Stimulated activated CD4-positive, alpha-beta T cell treated with anti-CD3 and anti-CD28 coated beads, Interleukin-15, amount 100 ng/mL, for 24 hours (primary cell): ENCODE measurements around the gene DLG2.

ENCODE experiments used
- DNase-seq: peaks from one replicate; pipeline ENCODE4 v3.0.0-alpha.2; 2020

DLG2 gene

DNA sequence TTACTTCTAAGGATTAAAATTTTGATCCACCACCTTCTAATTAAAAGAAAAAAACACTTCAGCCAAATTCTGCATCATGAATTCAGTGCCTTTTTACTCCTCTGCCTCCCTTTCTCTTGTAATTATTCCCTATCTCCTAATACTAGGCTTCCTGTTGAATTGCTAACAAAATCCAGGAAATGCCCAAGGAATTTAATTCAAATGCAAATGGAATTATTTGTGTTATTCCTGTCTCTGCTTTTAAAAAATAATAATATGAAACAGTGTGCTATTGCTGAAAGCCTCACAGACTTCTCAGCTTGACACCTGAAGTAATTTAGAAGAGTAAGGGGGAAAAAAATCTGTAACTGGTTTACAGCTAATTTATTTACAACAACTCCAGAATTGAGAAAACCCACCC, 85.5 kb downstream of the DLG2 start:
- DNase-seq, result no peak

DNA sequence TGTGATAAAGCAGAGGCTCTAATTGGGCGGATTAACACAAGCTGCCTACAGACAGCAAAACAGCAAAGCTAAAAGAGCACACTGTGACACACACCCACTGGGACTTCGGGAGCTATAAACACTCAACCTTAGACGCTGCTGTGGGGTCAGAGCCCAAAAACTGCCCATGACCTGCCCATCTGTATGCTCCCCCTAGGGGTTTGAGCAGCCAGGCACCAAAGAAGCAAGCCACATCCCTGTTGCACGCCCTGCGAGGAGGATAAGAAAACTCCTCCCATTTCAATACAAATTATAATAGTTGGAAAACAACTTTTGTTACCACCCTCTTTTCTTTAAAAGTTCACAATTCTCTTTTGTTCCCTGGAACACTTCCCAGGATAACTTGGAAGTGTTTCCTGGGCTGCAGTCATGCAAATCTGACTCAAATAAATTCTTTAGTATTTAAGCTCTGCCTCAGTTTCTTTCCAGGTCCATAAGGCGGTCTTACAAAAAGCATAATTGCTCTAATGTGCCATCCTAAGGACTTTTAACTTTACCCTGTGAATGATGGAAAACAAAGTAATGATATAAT, 86.4 kb downstream of the DLG2 start:
- no peak for DNase-seq

GRCh38 chr11:85540181-85540580, 87.0 kb downstream of the DLG2 start:
- DNase-seq, result no peak

GRCh38 chr11:85539740-85540139, 87.4 kb downstream of the DLG2 start:
- no peak for DNase-seq

DNA sequence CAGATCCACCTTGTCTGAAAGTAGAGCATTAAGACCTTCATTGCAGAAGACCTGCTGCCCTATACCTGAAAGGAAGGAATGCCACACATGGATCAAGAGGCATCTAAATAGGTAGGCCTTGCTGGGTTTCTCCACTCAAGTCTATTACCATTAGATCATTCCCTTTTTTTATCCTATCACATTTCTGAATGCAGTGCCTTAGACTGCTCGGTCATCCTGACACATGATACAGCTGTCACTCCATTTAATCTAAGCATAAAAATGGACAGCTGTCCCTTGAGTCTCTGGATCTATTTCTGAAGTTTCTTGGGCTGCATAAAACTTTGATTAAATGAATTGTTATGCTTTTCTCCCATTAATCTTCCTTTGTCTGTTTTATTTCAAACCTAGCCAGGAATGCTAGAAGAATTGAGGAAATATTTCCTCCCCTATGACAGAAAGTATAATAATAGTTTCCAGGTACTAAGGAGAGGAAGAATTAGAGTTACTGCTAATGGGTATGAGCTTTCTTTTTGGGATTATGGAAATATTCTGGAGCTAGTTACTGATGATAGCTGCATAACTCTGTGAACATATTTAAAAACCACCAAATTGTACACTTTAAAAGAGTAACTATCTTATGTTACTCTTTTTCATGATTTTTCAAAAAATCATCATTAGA, 88.0 kb downstream of the DLG2 start:
- no peak for DNase-seq

DNA sequence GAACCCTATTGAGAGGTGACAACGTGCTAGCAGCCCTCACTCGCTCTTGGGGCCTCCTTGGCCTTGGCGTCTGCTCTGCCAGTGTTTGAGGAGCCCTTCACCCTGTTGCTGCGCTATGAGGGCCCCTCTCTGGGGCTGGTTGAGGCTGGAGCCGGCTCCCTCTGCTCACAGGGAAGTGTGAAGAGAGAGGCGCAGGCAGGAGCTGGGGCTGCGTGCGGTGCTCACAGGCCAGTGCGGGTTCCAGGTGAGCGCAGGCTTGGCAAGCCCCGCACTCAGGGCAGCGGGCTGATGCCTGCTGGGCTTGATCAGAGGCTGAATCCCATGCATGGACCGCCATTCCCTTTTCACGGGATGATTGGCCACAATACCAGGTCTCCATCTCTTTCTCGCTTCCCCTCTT, 90.7 kb downstream of the DLG2 start:
- no peak for DNase-seq

DNA sequence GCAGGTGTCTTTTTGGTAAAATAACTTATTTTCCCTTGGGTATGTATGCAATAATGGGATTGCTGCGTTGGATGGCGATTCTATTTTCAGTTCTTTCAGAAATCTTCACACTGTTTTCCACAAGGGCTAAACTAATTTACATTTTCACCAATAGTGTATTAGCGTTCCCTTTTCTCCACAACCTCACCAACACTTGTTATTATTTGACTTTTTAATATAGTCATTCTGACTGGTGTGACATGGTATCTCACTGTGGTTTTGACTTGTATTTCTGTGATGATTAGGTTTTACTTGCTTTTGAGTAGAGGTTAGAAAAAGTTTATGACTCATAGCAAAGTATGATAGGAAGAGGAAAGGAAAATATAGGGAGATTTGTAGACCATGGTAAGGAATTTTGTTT, 92.3 kb downstream of the DLG2 start:
- DNase-seq, result no peak

GRCh38 chr11:85531191-85531897, 95.8 kb downstream of the DLG2 start:
- no peak for DNase-seq

- no peak for DNase-seq
Observed at GRCh38 chr11:85530634-85531033, 96.5 kb downstream of the DLG2 start.

DNA sequence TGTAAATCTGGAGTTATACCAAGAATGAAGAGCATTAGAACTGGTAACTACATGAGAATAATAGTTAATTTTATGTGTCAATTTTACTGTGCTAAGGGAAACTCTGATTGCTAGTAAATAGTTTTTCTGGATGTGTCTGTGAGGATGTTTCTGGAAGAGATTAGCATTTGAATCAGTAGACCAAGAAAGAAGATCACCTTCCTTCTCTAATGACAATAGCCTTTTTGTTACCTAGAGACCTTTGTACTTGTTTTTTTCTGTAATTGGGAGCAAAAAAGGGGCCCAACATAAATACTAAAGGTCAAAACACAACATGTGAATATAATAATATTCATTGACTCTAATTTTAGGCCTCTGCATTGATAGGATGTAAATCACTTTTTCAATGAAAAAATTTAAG, 100.6 kb downstream of the DLG2 start:
- DNase-seq, result no peak

GRCh38 chr11:85525686-85526085, 101.5 kb downstream of the DLG2 start:
- DNase-seq, result no peak

DNA sequence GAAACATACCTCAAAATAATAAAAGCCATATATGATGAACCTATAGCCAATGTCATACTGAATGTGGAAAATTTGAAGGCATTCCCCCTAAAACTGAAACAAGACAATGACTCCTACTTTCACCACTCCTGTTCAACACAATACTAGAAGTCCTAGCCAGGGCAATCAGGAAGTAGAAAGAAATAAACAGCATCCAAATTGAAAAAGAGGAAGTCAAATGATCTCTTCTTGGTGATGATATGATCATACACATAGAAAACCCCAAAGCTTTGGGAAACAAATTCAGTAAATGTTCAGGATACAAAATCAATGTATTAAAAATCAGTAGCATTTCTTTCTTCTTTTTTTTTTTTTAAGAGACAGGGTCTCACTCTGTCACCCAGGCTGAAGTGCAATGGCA, 109.9 kb downstream of the DLG2 start:
- DNase-seq, result no peak

- DNase-seq, result peak; percentile 5
Observed at GRCh38 chr11:85495918-85496317, 131.2 kb downstream of the DLG2 start.

- no peak for DNase-seq
Observed at GRCh38 chr11:85494396-85494795, 132.7 kb downstream of the DLG2 start.

GRCh38 chr11:85485902-85486301, 141.2 kb downstream of the DLG2 start:
- no peak for DNase-seq

- no peak for DNase-seq
Observed at GRCh38 chr11:85483861-85484260, 143.3 kb downstream of the DLG2 start.

GRCh38 chr11:85481862-85482261, 145.3 kb downstream of the DLG2 start:
- DNase-seq, result no peak

DNA sequence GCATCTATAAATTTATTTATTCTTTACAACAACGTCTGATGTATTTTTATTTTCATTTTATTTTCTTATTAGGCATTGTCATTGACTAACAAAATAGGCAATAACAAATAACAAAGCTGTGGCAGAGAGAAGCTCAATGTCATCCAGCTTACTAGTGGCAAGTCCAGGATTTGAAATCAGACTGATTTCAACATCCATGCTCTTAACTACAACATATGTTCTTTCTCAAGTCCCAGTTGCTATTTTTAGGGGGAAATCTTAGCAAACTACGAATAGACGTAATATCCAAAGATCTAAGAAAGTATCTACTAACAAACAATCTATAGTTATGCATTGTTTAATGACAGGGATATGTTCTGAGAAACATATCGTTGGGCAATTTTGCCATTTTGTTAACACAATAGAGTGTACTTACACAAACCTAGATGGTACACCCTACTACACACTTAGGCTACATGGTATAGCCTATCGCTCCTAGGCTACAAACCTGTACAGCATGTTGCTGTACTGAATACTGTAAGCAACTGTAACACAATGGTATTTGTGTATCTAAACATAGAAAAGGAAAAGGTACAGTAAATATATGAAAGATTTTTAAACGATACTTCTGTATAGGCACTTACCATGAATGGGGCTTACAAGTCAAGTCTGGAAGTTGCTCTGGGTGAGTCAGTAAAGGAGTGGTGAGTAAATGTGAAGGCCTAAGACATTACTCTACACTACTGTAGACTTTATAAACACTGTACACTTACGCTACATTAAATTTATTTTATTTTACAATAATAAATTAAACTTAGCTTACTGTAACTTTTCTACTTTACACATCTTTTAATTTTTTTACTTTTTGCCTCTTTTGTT, 151.3 kb downstream of the DLG2 start:
- no peak for DNase-seq

DNA sequence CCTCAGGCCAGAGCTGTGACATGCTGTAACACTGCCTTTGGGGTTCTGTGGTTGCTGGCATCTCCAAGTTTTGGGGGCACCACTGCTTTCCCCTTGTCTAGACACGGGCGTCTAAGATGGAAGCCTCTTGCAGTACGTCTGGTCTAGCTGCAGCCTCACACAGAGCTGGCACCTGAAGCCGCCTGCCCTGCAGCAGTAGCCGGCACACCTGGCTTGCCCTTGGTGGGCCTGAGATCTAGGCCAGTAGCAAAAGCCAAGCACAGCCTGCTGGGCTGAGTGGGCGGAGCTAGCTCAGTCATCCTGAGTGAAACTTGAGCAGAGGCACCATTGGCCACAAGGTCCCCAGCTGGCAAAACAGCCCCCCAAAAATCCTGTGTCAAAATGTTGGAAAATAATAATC, 154.2 kb downstream of the DLG2 start:
- no peak for DNase-seq

DNA sequence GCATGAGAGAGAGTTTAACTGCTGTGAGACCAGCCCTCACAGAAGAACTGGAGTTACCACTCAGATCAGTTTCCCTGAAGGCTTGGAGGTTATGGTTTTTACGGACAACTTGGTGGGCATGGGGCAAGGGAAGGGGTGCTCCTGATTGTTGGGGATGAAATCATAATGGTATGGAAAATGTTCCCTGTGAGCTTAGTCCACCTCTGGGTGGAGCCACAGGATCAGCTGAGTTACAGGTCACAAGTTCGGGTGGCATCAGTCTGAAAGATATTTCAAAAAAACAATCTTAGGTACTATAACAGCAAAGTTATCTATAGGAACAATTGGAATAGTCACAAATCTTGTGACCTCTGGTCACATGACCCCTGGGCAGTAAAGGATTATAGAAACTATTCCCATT, 162.9 kb downstream of the DLG2 start:
- no peak for DNase-seq

DNA sequence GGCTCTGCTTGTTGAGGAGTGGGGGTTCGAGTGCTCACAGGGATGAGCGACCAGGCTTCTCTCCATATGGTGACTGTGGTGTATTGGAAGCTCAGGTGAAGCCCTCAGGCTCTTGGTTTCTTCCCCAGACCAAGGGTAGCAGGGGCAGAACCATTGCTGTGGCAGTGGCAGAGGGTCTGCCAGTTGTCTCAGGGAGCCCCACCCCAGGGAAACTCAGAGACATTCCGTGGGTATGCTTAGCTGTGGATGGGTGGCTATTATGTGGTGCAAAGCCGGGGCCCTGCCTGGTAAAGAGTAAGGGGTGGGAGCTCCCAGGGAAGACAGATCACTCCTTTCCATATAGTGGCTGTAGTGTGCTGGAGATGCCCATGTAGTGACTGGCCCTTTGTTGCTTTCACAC, 167.8 kb downstream of the DLG2 start:
- DNase-seq, result no peak

DNA sequence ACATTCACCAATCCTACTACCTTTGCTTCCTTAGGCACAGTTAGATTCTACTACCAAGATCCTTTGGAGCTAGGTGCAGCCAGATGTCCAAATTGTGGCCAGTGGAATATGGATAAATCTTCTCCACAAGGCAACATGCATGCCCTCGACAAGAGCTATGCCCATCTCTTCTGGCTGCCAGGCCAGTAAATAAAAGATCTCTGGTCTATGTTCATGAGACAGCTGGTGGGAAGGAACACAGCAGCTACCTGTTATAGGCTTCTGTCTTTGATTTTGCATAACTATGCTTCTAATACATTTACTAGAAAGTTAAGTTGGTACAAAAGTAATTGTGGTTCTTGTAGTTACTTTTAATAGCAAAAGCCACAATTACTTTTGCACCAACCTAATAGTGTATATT, 182.7 kb downstream of the DLG2 start:
- DNase-seq, result no peak

GRCh38 chr11:85440273-85440672, 186.9 kb downstream of the DLG2 start:
- no peak for DNase-seq

GRCh38 chr11:85438328-85438727, 188.8 kb downstream of the DLG2 start:
- DNase-seq, result no peak
